ENCODE measurements around the gene PPP1R9A.

PPP1R9A gene

DNA sequence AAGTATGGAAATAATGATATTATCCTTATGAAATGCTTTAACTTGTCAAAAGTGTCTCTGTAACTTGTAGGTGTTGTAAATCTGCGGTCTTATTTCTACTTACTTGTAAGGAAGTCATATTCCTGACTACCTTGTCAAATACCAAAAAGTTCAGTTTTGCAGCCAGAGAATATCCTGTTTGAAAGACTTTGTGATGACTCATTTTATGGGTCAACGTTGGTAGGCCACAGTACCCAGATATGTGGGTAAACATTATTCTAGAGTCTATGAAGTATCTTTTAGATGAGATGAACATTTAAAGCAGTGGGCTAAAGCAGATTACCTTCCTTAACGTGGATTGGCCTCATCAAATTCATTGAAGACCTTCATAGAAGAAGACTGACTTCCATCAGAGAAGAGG lies 195.3 kb downstream of the PPP1R9A start:
- no peak for DNase-seq

DNA sequence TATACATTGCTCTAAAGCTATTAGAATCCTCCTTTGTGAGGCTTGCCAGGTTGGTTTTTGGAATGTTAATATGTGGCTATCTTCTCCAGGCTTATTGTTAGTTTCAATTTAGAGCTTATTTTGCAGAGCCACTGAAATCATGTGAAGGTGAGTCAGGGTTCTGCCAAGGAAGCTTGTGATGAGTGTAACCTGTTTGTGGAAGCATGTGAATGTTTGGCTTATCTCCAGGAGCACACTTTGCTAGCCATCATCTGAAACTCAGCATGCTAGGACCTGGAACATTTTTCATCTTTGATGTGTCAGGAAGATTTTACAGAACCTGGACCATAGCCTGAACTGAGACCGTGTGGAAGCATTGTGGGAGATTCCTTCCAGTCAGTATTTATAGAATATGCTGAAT lies 197.3 kb downstream of the PPP1R9A start:
- DNase-seq = peak; percentile 51

DNA sequence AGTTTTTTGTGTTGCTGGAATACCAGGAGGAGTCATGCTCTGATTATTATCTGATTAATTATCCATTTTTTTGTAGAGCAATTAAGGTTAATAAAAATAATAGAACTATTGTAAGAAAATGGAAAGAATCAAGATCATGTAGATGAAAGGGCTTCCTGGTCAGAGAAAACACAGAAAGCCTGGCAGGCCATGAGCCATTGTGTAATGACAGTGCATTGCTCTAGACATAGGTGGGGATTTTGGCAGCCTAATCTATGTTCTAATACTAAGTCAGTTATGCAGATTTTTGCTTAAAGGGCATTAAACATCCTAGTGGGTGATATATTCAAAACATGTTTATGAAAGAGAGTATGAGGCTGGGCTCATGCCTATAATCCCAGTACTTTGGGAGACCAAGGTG lies 198.2 kb downstream of the PPP1R9A start:
- no peak for DNase-seq

DNA sequence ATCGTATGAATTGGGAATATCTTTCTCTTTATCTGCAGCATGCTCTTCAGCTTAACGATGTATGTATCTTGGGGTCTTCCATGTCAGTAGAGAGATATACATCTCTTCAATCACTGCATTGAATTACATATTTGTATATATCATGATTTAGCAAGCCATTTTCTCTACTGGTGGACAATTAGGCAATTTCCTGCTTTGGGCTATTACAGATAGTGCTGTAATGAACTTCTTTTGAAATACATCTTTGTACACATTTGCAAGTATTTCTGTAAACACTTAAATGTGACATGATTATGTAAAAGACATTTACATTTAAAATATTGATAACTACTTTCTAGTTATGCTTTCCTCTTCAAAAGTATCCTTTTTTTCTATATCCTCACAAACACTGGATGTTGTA lies 199.0 kb downstream of the PPP1R9A start:
- DNase-seq = no peak

DNA sequence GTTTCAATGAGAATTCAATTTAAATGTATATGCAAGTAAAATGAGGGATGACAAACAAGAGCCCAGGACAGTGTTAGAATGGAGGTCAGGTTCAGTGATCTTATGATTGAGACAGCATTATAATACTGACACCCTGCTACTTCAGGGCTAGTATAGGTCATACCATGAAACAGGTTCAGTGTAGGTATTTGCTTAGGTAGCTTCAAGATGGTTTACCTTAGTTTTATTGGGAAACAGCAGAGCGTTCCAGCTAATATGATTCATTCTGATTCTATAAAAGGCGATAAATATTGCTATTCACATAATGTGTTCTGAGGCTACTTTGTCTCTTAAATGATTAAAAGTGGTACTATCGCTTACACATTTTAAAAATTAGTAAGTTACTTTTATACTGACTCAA lies 203.3 kb downstream of the PPP1R9A start:
- DNase-seq = no peak

DNA sequence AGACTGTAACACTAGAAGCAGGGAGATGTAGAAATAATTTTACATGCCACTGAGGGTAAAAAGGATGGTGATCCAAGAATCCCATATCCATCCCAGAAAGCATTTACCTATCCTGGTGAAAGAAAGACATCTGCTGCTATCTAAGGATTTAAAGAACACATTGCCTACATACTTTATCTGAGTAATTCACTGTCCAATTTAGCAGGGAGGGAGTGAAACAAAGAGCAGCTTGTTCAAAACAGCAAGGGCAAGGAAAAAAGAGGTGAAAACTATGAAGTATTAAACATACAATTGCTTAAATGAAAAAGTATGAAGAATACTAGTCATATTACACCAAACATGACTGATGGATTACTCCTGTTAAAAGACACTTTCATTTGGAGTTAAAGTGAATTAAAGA lies 206.2 kb downstream of the PPP1R9A start:
- DNase-seq = no peak

DNA sequence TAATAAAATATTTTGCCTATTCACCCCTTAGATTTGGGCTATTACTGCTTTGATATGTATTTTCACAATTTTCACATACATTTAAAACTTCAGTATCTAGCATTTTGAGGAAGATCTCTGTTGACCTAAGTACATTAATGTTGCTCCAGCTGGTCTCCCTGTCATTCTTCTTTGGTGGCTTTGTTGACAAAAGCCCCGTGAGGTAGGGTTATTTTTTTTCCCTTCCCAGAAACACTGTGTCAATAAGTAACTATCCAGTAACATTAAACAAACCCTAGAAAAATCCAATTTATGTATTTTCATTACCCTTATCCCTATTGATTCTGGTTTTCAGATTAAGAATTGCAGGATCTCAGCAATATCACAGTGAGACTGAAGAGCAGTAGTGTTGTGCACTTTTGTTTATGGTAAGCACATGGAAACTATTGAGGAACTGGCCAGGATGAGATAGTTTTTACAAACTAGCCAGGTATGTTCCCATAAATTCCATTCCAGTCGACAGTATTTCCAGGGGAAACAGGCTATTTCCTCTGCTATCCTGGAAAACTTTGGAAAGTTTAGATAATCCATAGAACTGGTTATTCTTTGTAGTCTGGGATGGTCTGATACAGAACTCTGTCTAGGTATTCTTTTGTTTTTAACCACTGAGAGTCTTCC lies 218.8 kb downstream of the PPP1R9A start:
- DNase-seq = no peak

DNA sequence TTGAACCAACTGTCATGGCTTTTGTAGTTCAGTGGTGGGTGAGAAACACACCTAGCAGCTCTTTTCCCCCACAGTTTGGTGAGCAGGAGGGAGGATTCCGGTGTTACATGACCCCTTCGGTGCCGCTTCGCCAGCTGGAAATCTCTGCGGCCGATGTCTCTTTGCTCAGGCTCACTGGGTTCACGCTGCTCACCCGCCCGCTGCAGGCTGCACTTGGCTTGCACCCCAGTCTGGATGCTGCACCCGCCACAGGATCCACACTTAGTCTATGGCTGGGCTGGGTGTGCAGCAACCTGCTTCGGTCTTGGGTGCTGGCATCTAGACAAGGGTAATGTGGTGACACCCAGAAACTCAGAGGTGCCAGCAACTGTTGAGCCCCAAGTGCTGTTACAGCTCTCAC lies 225.1 kb downstream of the PPP1R9A start:
- no peak for DNase-seq

DNA sequence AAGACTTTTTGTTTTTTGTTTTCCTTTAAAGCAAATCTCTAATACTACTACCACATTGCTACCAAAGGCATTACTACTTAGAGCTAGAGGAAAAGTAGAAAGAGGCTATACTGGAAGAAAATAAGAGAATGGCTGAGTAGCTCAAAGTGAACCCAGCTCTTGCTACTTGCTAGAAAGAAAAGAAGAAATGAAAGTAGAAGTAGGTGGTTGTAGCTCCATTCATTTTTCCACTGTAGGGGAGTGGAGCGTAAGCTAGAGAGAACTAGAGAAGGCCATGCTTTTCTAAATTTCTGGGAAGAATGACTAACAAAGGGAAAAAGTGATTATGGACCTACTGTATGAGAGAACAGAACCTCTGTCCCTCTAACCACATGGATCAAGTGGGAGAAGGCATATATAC lies 232.5 kb downstream of the PPP1R9A start:
- DNase-seq = no peak

DNA sequence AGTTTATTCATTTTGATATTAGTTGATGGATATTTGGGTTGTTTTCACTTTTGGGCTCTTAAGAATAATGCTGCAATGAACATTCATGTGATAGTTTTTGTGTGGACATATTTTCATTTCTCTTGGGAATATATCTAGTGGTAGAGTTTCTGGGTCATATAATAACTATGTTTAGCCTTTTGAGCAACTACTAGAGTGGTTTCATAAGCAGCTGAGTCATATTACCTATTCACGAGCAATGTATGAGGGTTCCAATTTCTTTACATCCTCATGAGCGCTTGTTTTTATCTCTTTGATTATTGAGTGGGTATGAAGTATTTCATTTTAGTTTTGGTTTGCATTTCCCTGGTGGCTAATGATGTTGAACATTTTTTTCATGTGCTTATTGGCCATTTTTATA lies 234.4 kb downstream of the PPP1R9A start:
- DNase-seq = no peak

DNA sequence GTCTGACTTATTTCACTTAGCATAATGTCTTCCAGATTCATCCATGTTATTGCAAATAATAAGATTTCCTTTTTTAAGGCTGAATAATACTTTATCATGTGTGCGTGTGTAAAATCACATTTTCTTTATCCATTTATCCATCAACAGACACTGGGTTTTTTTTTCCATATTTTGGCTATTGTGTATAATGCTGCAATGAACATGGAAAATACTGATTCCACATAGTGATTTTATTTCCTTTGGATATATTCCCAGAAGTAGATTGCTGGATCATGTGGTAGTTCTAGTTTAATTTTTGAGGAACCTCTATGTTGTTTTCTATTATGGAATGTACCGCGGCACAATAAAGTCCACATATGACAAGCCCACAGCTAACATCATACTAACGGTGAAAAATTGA lies 236.9 kb downstream of the PPP1R9A start:
- no peak for DNase-seq

DNA sequence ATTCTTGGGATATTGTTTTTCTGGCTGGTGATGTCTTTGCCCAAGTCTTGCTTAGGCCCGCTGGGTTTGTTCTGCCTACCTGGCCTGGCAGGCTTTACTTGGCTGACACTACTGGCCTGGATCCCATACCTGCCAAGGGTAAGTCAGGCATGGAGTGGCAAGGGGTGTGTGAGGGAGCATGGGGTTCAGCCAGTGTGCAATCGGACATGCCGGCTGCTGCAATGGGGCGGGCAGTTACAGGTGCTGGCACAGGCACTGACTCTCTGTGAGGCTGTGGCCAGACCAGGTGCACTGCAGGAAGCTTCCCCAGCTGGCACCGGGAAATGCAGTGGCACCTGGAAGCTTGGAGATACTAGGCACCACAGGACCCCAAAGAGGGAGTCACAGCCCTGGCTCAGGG lies 248.6 kb downstream of the PPP1R9A start:
- no peak for DNase-seq

DNA sequence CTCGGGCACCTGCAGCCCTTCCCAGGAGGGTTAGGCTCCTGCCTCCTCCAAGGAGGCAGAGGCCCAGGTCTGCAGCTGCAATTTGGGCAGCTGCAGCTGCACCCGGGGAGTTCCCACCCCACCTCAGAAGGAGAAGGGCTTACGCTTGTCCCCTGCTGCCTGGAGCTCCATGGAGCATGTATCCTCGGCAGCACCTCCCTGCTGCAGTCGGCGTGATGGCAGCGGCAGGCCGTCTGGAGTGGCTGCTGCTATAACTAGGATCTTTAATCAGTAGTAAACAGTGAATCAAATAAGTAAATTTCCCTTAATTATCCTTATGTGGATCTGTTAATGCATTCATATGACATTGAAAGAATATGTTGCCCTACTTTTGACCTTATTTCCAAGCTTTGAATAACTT lies 250.0 kb downstream of the PPP1R9A start:
- DNase-seq = no peak

DNA sequence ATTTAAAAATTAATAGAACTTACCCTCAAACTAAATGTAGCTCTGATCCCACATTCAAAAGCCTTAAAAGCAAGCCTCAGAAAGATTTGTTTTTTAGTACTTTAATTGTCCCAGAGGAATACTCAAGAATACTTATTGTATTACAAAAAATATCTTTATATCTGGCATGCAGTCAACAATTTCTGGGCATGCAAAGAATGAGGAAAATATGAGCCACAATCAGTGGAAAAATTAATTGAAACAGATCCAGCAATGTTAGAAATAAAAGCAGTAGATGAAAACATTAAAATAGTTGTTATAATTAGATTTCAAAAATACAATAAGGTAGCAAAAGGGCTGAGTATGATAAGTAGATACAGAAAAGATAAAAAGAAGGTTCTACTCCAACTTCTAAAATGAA lies 262.3 kb downstream of the PPP1R9A start:
- DNase-seq = no peak

DNA sequence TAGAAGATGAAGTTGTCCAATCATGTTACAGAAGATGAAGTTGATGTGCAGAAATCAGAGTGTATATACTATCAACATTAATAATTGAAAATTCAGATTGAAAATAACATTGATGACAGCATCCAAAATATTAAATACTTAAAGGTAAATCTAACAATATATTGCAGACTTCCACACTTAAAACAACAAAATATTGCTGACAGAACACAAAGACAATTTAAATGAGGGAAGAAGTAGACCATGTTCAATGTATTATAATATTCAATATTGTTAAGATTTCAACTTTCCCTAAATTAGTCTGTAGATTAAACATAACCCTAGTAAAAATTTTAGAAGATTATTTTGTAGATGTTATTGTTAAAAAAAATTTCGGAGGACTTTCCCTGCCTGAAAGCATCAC lies 265.0 kb downstream of the PPP1R9A start:
- no peak for DNase-seq

DNA sequence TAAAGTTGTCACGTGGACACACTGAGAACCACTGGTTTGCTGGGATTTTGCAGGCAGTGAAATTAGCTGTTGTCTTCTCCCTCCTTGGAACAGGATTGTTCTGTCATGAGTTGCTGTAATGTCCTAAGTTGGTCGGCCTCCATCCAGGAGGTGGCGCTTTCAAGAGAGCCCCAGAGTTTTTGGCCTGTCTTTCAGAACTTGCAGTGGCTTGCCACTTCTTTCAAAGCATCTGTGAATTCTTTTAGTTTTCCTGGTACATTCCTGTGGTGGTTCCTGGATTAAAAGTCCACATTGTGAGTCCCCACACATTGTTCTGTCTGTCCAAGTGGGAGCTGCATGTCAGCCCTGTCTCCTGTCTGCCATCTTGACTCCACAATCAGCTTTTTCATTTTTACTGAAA lies 283.1 kb downstream of the PPP1R9A start:
- peak; percentile 11 for DNase-seq

DNA sequence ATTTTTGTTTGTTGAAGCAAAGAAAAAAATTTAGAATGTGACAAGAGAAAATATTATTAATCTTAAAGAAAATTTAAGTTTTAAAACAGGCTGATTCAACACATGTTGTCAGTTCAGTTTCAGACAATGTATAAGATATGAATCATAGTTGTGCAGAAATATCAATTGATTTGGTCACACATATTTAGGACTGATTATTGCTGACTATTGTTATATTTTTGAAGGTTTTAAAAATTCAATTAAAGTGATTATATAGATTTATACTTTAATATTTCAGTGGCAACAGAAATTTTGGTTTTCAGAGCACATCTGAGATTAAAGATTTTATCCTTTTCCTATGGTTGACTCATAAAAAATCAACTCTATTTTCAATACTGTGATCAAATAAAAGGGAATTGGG lies 284.4 kb downstream of the PPP1R9A start:
- DNase-seq = no peak

DNA sequence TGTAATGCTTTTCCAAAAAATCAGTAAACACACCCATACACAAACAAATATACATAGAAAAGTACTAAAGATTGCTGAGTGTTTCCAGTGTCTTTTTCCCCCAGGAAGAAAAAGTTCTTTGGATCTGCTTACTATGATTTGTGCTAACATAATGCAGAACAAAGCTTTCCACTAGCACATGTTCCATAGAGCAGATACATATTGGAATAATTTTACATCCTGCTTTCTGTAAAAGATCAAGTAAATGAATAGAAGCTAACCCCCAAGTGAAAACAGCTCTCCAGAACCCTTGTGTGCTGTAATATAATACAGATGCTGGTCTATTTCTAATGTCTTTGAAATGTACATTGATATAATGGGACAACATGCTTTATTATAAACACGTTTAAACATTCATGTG lies 291.5 kb downstream of the PPP1R9A start:
- no peak for DNase-seq

DNA sequence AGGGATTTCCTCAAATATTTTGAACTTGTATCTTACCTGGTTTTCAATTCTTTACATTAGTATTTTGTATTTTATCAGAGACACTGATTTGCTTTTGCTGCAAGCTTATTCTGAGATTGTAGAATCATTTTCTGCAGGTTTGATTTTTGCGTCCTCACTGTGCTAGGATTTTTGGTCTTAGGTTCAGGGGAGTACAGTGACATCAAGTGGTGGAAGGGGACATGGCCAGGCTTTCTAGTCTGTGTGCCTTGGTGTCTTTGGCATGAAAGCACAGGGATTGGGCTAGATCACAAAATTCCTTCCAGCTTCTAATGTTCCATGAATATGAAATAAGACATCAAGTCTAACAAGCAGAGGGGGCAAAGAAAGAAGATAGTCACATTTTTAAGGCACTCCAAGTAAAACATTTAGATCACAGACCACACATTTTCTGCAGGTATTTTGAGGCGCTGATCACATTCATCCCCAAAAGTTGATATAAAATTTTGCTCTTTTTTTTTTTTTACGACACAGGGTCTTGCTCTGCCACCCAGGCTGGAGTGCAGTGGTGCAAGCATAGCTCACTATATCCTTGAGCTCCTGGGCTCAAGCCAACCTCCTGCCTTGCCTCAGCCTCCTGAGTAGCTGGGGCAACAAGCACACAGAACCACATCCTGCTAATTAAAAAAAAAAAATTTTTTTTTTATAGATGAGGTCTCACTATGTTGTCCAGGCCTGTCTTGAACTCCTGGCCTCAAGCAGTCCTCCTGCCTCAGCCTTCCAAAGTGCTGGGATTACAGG lies 292.6 kb downstream of the PPP1R9A start:
- peak; percentile 40 for DNase-seq

DNA sequence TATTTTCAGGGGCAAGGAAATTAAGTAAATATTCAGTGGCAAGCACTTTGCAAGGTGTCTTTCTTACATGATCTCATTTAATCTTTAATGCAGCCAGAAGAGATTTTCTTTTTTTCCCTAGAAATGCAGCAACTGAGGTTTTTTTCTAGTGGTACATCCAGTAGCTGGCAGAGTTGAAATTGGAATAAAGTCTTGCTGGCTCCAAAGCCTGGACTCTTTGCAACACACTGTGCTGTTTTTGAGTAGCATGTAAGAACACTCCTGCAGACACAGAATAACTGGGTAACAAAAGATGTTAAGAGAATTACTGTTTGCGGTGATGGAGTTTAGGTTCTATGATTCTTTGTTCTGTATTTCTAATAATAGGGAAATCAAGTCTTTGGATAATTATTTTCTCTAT lies 293.3 kb downstream of the PPP1R9A start:
- DNase-seq = no peak

DNA sequence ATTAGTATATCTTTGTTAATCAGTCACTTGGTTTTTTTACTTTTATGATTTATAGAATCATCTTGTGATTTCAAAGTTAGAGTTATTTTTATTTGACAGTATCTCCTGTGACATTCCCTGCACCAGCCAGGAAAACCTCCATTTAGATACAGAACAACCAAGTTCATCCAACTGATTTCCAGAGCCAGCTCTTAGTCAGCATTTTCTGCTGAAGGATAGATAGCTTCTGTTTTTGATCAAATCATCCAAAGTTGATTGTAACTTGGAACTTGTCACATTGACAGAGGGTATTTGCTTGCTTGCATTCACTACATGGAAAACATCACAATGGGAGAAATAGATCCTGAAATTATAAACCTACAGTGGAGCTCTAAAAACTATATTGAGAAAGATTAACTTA lies 294.3 kb downstream of the PPP1R9A start:
- no peak for DNase-seq

DNA sequence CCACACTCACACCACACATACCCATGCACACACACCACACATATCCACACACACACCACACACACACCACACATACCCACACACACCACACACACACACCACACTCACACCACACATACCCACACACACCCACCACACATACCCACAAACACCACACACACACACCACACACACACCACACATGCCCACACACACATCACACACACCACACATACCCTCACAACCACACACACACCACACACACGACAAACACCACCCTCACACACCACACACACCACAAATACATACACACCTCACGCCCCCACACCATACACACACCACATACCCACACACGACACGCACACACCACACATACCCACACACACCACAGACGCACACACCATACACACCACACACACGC lies 297.2 kb downstream of the PPP1R9A start:
- no peak for DNase-seq

DNA sequence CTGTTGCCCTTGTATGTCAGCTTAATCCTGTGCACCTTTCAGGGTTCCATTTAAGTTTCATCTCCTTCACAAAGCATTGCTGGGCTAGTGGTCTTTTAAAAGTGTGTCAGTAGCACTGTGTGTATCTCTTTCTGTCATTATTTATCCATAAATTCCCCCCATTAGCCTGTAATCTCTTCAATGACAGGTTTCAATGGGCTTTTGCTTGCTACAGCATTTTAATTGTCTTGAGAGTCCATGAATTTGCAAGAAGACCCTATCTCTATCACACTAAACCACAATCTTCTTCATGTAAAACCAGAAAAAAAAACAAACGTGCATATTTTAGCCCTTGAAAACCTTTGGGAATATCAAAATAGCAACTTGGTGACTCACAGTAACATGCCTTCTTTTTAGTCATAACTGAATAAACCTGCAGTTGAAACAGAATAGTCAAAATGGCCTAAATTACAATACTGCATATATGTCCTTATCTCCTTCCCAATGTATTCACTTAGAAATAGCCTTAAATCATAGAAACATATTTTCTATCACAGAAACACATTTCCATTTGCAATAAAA lies 298.4 kb downstream of the PPP1R9A start:
- no peak for DNase-seq

DNA sequence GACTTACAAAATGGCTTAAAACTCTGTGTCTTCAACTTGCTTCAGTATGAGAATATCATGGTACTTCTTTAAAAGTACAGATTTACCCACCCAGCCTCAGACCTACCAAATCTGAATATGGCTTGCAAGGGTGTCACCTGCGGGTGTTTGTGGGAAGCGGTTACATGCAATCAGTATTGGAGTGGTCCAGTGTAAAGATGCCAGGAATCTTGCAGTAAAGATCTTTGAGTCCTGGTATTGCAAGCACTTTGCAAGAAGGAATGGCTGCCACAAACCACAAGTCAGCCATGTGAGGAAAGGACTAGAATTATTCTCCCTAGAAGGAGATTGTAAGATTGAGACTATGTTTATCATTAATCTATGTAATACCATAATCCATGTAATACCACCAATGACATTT lies 301.9 kb downstream of the PPP1R9A start:
- DNase-seq = no peak

DNA sequence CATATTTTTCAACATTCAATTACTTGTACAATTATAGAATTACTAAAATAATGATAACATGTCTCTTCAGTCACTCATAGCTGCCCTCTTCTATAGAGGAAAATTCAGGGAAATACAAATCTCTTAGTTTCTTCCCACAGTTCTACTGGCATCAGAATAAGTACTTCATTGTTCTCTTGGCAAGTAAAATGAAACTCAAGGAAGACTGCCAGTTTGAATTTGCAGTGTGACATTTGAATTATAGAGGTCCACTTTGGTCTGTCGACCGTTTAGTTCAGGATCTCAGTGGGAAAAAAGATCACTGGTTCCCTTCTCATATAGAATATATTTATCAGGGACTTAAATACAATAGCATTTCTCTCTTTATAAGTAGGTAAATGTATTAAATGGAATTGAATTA lies 302.4 kb downstream of the PPP1R9A start:
- DNase-seq = no peak

Measured in RPMI8226 (cell line).